Superior temporal gyrus (tissue), 1 donor: Measurements from ENCODE around the gene PRICKLE2.
A peak's percentile ranks its signal among the peaks of the same experiment; 100 is the strongest.

Experiments
- DNase-seq: peaks from one replicate; pipeline ENCODE4 v3.0.0-alpha.2; 2016; ENCODE audit errors: extremely low spot score

PRICKLE2 gene

GRCh38 chr3:64221571-64222257 is 3.6 kb downstream of the PRICKLE2 start:
- DNase-seq: no peak

- no peak for DNase-seq
These were observed 4.9 kb downstream of the PRICKLE2 start for GRCh38 chr3:64220161-64220914.

GRCh38 chr3:64218746-64219145 is 6.5 kb downstream of the PRICKLE2 start:
- DNase-seq: no peak

- no peak for DNase-seq
These were observed 6.9 kb downstream of the PRICKLE2 start for GRCh38 chr3:64218329-64218728.

GRCh38 chr3:64216274-64217147 is 8.8 kb downstream of the PRICKLE2 start:
- DNase-seq: no peak

- no peak for DNase-seq
These were observed 9.7 kb downstream of the PRICKLE2 start for GRCh38 chr3:64215559-64215958.

- DNase-seq: no peak
These were observed 10.2 kb downstream of the PRICKLE2 start for GRCh38 chr3:64215103-64215502.

- DNase-seq: no peak
These were observed 10.8 kb downstream of the PRICKLE2 start for GRCh38 chr3:64214381-64215018.

GRCh38 chr3:64213962-64214379 is 11.3 kb downstream of the PRICKLE2 start:
- DNase-seq: no peak

- DNase-seq: no peak
These were observed 11.9 kb downstream of the PRICKLE2 start for GRCh38 chr3:64213224-64213878.

GRCh38 chr3:64209866-64210621 is 15.2 kb downstream of the PRICKLE2 start:
- DNase-seq: peak; percentile 76

- DNase-seq: no peak
These were observed 17.8 kb downstream of the PRICKLE2 start for GRCh38 chr3:64207289-64208080.

- no peak for DNase-seq
These were observed 21.0 kb downstream of the PRICKLE2 start for GRCh38 chr3:64203969-64204908.

GRCh38 chr3:64203216-64203615 is 22.1 kb downstream of the PRICKLE2 start:
- DNase-seq: no peak

- DNase-seq: no peak
These were observed 25.3 kb downstream of the PRICKLE2 start for GRCh38 chr3:64199932-64200331.

- no peak for DNase-seq
These were observed 28.9 kb downstream of the PRICKLE2 start for GRCh38 chr3:64196236-64196929.

GRCh38 chr3:64195789-64196188 is 29.5 kb downstream of the PRICKLE2 start:
- no peak for DNase-seq

GRCh38 chr3:64191822-64192221 is 33.4 kb downstream of the PRICKLE2 start:
- no peak for DNase-seq
